PFSK-1 (cell line): ENCODE data around the gene DAAM2. TPM values are rescaled to one million over a fixed set of nuclear protein-coding genes. Genes with fewer than 3 reads are reported as not detected.

Experiments used
- FOXP2 ChIP-seq: optimal IDR thresholded peaks from 2 replicates; pipeline ENCODE3; 2011; ENCODE audit warnings: borderline replicate concordance, control low read depth, inconsistent platforms; ENCODE audit not compliant: insufficient read depth; ENCODE audit errors: extremely low read length, extremely low read depth
- POLR2AphosphoS5 ChIP-seq: IDR thresholded peaks from 2 replicates; pipeline ENCODE4 v1.6.1; 2012; ENCODE audit warnings: low read depth, mild to moderate bottlenecking, control low read depth, low read length, moderate library complexity
- REST ChIP-seq, 2 experiments: IDR thresholded peaks; 2 replicates each; pipeline versions ENCODE4 v1.6.1 to v1.8.0; 2011 to 2012; ENCODE audit warnings: low read depth in 2 of 2, low read length in 2 of 2, control low read depth in 1 of 2, inconsistent platforms in 1 of 2, mild to moderate bottlenecking in 1 of 2, moderate library complexity in 1 of 2; ENCODE audit not compliant: insufficient read depth in 1 of 2
- SIN3A ChIP-seq: IDR thresholded peaks from 2 replicates; pipeline ENCODE4 v1.6.1; 2012; ENCODE audit warnings: mild to moderate bottlenecking, low read length, moderate library complexity, borderline replicate concordance; ENCODE audit not compliant: insufficient read depth
- TAF1 ChIP-seq: IDR thresholded peaks from 2 replicates; pipeline ENCODE4 v1.6.1; 2012; ENCODE audit warnings: low read length, control low read depth, borderline replicate concordance; ENCODE audit not compliant: insufficient read depth
- polyA plus RNA-seq: library from polyadenylated mRNA; unstranded; fragments of >200 nt; gene quantifications from one replicate; pipeline ENCODE4 v1.2.1, GENCODE V29; 2012; ENCODE audit warnings: low read depth, missing spikeins; ENCODE audit not compliant: insufficient read length

The DAAM2 gene
- polyA plus RNA-seq: 4.9 TPM

GRCh38 chr6:39791850-39792539 is at the start of gene DAAM2:
TSS of gene DAAM2 (plus strand) at chr6:39792376. CDS start at chr6:39856303, 63,927 bp downstream.
- TF ChIP-seq POLR2AphosphoS5 (no peak), TAF1 (no peak), SIN3A (no peak), REST (IDR thresholded peaks at IDR 0.05; ENCODE audit: insufficient read depth in 1 of 2, low read depth in 2 of 2, low read length in 2 of 2) (no peak), FOXP2 (no peak)

- TF ChIP-seq SIN3A: no peak
- TF ChIP-seq REST (IDR thresholded peaks at IDR 0.05; ENCODE audit: insufficient read depth in 1 of 2, low read depth in 2 of 2, low read length in 2 of 2): no peak
- no peak for TF ChIP-seq FOXP2
- no peak for TF ChIP-seq TAF1
- no peak for TF ChIP-seq POLR2AphosphoS5
These were observed 45.4 kb upstream of the DAAM2 start for GRCh38 chr6:39746795-39747194.

GRCh38 chr6:39752835-39753724 is 39.1 kb upstream of the DAAM2 start:
- TF ChIP-seq REST (IDR thresholded peaks at IDR 0.05; ENCODE audit: insufficient read depth in 1 of 2, low read depth in 2 of 2, low read length in 2 of 2) (no peak), POLR2AphosphoS5 (no peak), TAF1 (no peak), SIN3A (no peak)

- TF ChIP-seq REST (IDR thresholded peaks at IDR 0.05; ENCODE audit: insufficient read depth in 1 of 2, low read depth in 2 of 2, low read length in 2 of 2) (no peak), FOXP2 (no peak), SIN3A (no peak), TAF1 (no peak), POLR2AphosphoS5 (no peak)
These were observed 38.5 kb upstream of the DAAM2 start for GRCh38 chr6:39753725-39754045.
